HEK293 (cell line): ENCODE data around the gene SNAP47.

ENCODE experiments used
- CTCF ChIA-PET: fragments of 350-600 bp; formaldehyde crosslinking; extraction: SDS; loops from one replicate; lab custom pipeline; 2021; ENCODE audit warnings: antibody characterized with exemption; lab: Yijun Ruan, JAX
- POLR2A ChIA-PET: fragments of 300-600 bp; formaldehyde crosslinking; extraction: SDS; loops from one replicate; lab custom pipeline; 2020; ENCODE audit warnings: antibody characterized with exemption, inconsistent platforms; lab: Yijun Ruan, JAX
- H3K27ac ChIP-seq: fragments of 200-500 bp; sonication (Bioruptor generic); 2 replicates; pipeline ENCODE4 v1.5.1; 2014; ENCODE audit warnings: low read depth, low read length, control low read depth, inconsistent platforms; ENCODE audit errors: extremely low read depth
- H3K36me3 ChIP-seq, 2 experiments: fragments of 200-500 bp in 1 of 2; sonication (Bioruptor generic) in 1 of 2; 1 replicate in 1 of 2; 2 replicates in 1 of 2; pipeline ENCODE4 v1.5.1; 2014 to 2017; ENCODE audit warnings: inconsistent platforms in 2 of 2, low read length in 2 of 2; ENCODE audit not compliant: control insufficient read depth in 2 of 2, insufficient read depth in 1 of 2
- H3K4me1 ChIP-seq: fragments of 200-500 bp; sonication (Bioruptor generic); 2 replicates; pipeline ENCODE4 v1.5.1; 2014; ENCODE audit warnings: mild to moderate bottlenecking, low read length, inconsistent platforms; ENCODE audit not compliant: control insufficient read depth, insufficient read depth
- H3K4me3 ChIP-seq: 2 replicates; pipeline ENCODE4 v1.5.1; 2011; ENCODE audit warnings: low read depth, mild to moderate bottlenecking, control low read depth, low read length, moderate library complexity
- H3K9me3 ChIP-seq: fragments of 200-500 bp; sonication (Bioruptor generic); 2 replicates; pipeline ENCODE4 v1.5.1; 2014; ENCODE audit warnings: low read depth, low read length, inconsistent platforms; ENCODE audit not compliant: control insufficient read depth, insufficient read depth
- CTCF ChIP-seq: fragments of 450-650 bp; formaldehyde crosslinking; IDR thresholded peaks from 2 replicates; pipeline ENCODE4 v1.5.1; 2016; ENCODE audit warnings: missing biosample characterization, missing genetic modification characterization
- GLIS1 ChIP-seq: fragments of 450-650 bp; formaldehyde crosslinking; IDR thresholded peaks from 2 replicates; pipeline ENCODE4 v1.5.1; 2016; ENCODE audit warnings: missing biosample characterization, missing genetic modification characterization
- IKZF3 ChIP-seq: fragments of 450-650 bp; IDR thresholded peaks from 2 replicates; pipeline ENCODE4 v1.5.0; 2018; ENCODE audit warnings: missing biosample characterization, mild to moderate bottlenecking, missing genetic modification characterization, moderate library complexity
- KLF1 ChIP-seq: fragments of 450-650 bp; formaldehyde crosslinking; IDR thresholded peaks from 2 replicates; pipeline ENCODE4 v1.5.1; 2016; ENCODE audit warnings: missing biosample characterization, missing genetic modification characterization
- KLF16 ChIP-seq: fragments of 450-650 bp; formaldehyde crosslinking; IDR thresholded peaks from 2 replicates; pipeline ENCODE4 v1.5.1; 2017; ENCODE audit warnings: missing biosample characterization, missing genetic modification characterization
- ZEB2 ChIP-seq: fragments of 450-650 bp; formaldehyde crosslinking; IDR thresholded peaks from 2 replicates; pipeline ENCODE4 v1.5.1; 2016; ENCODE audit warnings: missing biosample characterization, missing genetic modification characterization
- ZIC2 ChIP-seq: fragments of 450-650 bp; formaldehyde crosslinking; IDR thresholded peaks from 2 replicates; pipeline ENCODE4 v1.5.1; 2016; ENCODE audit warnings: missing biosample characterization, missing genetic modification characterization
- ZNF398 ChIP-seq: fragments of 450-650 bp; formaldehyde crosslinking; IDR thresholded peaks from 2 replicates; pipeline ENCODE4 v1.5.1; 2017; ENCODE audit warnings: missing biosample characterization, missing genetic modification characterization
- ZNF426 ChIP-seq: fragments of 450-650 bp; formaldehyde crosslinking; IDR thresholded peaks from 2 replicates; pipeline ENCODE4 v1.5.1; 2017; ENCODE audit warnings: missing biosample characterization, missing genetic modification characterization, mild to moderate bottlenecking, inconsistent platforms, moderate library complexity
- ZNF521 ChIP-seq: fragments of 450-650 bp; formaldehyde crosslinking; IDR thresholded peaks from 2 replicates; pipeline ENCODE4 v1.5.1; 2017; ENCODE audit warnings: missing biosample characterization, mild to moderate bottlenecking, missing genetic modification characterization
- ZNF529 ChIP-seq: fragments of 450-650 bp; formaldehyde crosslinking; IDR thresholded peaks from 2 replicates; pipeline ENCODE4 v1.5.1; 2017; ENCODE audit warnings: missing genetic modification characterization, missing biosample characterization; ENCODE audit not compliant: insufficient replicate concordance
- ZNF530 ChIP-seq: fragments of 450-650 bp; formaldehyde crosslinking; IDR thresholded peaks from 2 replicates; pipeline ENCODE4 v1.5.1; 2016; ENCODE audit warnings: low read depth, missing biosample characterization, missing genetic modification characterization
- TF ChIP-seq, protein P1 (sequence below): fragments of 450-650 bp; formaldehyde crosslinking; IDR thresholded peaks from 2 replicates; pipeline ENCODE4 v1.5.1; 2017; ENCODE audit warnings: missing biosample characterization, missing genetic modification characterization
- TF ChIP-seq, protein P2 (sequence below): fragments of 450-650 bp; formaldehyde crosslinking; IDR thresholded peaks from 2 replicates; pipeline ENCODE4 v1.5.1; 2016; ENCODE audit warnings: missing biosample characterization, missing genetic modification characterization
- TF ChIP-seq, protein P3 (sequence below): fragments of 450-650 bp; formaldehyde crosslinking; optimal IDR thresholded peaks from 2 replicates; pipeline ENCODE3; 2016; ENCODE audit warnings: missing biosample characterization, mild to moderate bottlenecking, missing genetic modification characterization

The SNAP47 gene

DNA sequence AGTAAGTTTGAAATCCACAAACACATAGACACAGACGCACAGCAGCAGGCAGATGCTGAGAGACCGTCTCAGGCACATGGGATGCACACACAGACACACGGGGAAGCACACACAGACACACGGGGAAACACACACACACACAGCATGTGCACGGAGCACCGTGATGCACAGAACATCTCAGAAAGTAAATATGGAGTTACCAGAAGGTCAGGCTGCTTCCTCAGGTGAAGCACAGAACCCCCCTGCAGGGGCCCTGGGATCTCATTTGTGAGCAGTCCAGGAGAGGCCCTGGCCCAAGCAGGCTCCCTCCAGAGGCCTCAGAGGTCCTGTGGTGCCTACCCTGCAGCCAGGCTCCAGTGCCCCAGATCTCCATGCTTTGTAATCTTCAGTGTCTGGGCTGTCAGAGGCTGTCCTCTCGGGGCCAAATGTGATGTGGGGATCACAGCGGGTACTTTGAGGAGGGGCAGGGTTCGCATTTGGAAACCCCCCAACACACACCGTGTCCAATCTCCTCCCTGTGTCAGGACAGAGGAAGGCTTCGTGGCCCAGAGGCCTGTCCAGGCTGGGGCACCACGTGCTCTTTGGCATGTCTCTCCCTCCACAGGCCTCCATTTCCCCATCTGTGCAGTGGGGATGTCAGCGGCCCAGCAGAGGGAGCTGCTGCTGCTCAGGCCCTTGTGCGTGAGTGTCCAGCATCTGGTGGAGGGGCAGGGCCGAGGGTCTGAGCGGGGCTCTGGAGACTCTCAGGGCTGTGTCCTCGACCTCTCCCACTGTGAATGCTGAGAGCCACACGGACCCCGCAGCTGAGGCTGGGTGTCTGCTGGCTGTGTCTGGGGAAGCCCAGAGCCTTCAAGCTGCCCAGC is 57.2 kb downstream of the SNAP47 start:
- Histone ChIP-seq H3K27ac (no peak overlapping the region), H3K4me3 (no peak overlapping the region), H3K9me3 (no peaks in the 10 kb centered on the region), H3K4me1 (peaks cover 2% of the 10 kb centered on the region; the same call in 1 of the 2 replicates), H3K36me3 (no peaks in the 10 kb centered on the region)
- ChIA-PET CTCF (interaction anchor here (0.9 kb wide), 1 partner anchor 30 kb away, joined by 3 read pairs; no protein-coding TSS in a partner anchor), POLR2A (no interaction called here)
- TF ChIP-seq, protein P1, sequence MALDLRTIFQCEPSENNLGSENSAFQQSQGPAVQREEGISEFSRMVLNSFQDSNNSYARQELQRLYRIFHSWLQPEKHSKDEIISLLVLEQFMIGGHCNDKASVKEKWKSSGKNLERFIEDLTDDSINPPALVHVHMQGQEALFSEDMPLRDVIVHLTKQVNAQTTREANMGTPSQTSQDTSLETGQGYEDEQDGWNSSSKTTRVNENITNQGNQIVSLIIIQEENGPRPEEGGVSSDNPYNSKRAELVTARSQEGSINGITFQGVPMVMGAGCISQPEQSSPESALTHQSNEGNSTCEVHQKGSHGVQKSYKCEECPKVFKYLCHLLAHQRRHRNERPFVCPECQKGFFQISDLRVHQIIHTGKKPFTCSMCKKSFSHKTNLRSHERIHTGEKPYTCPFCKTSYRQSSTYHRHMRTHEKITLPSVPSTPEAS (tag by site-specific recombination), result peak; percentile 77
- TF ChIP-seq ZIC2 (tag by site-specific recombination), result peak; percentile 89
- TF ChIP-seq CTCF (tag by site-specific recombination), result 0 out of 2 replicates have a peak, but pooled peaks have one; percentile 56
- TF ChIP-seq ZEB2 (tag by site-specific recombination), result no peak
- TF ChIP-seq, protein P2, sequence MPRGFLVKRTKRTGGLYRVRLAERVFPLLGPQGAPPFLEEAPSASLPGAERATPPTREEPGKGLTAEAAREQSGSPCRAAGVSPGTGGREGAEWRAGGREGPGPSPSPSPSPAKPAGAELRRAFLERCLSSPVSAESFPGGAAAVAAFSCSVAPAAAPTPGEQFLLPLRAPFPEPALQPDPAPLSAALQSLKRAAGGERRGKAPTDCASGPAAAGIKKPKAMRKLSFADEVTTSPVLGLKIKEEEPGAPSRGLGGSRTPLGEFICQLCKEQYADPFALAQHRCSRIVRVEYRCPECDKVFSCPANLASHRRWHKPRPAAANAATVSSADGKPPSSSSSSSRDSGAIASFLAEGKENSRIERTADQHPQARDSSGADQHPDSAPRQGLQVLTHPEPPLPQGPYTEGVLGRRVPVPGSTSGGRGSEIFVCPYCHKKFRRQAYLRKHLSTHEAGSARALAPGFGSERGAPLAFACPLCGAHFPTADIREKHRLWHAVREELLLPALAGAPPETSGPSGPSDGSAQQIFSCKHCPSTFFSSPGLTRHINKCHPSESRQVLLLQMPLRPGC, result no peak
- TF ChIP-seq GLIS1 (tag by site-specific recombination), result peak; percentile 63; the same call in 1 of the 2 replicates
- no peak for TF ChIP-seq ZNF398 (tag by site-specific recombination)
- TF ChIP-seq, protein P3, sequence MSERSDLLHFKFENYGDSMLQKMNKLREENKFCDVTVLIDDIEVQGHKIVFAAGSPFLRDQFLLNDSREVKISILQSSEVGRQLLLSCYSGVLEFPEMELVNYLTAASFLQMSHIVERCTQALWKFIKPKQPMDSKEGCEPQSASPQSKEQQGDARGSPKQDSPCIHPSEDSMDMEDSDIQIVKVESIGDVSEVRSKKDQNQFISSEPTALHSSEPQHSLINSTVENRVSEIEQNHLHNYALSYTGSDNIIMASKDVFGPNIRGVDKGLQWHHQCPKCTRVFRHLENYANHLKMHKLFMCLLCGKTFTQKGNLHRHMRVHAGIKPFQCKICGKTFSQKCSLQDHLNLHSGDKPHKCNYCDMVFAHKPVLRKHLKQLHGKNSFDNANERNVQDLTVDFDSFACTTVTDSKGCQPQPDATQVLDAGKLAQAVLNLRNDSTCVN (tag by site-specific recombination), result peak; percentile 4
- TF ChIP-seq KLF1, result 0 out of 2 replicates have a peak, but pooled peaks have one; percentile 10

DNA sequence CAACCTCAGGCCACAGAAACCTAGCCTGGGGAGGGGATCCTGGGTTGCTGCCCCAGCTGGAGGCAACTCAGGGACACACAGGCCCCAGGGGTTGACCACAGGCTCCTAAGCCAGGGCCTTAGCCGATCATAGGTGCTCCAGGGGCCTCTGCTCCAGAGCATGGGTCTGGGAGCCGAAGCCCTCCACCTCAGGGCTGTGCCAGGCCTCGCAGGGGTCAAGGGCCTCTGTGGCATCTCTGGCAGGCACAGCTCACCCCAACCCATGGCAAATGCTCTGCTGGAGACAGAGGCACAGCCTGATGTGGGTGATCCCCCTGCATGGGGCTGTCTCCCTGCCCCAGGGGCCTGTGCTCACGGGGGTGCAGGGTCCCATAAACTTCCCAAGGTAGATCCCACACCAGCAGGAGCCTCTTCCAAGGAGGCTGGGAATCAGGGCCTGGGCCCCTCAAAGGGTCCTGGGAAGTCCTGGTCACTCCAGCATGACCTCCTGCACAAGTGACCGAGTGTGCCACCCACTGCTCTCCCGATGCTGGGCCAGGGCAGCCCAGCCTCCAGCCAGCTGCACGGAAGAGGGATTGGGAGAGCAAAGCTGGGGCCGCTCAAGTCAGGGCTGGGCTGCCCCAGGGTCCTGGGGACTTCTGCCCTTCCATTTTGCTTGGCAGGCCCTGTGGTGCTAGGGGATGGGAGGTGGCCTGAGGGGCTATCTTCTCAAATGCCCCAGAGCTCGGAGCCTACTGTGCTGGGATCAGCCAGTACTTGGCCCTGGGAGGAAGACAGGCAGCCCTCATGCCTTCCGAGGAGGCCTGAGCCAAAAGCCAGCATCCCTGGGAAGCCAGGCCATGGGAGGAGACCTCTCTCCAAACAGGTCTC is 58.1 kb downstream of the SNAP47 start:
- Histone ChIP-seq H3K4me3 (no peak overlapping the region), H3K4me1 (no peaks in the 10 kb centered on the region), H3K36me3 (no peaks in the 10 kb centered on the region), H3K27ac (no peak overlapping the region), H3K9me3 (no peaks in the 10 kb centered on the region)
- ChIA-PET CTCF (interaction anchor here (1.2 kb wide), 1 partner anchor 31 kb away, joined by 4 read pairs; no protein-coding TSS in a partner anchor), POLR2A (no interaction called here)
- TF ChIP-seq ZNF521 (tag by site-specific recombination) (no peak), KLF16 (no peak), ZNF426 (no peak), GLIS1 (tag by site-specific recombination) (peak; percentile 19; the same call in 1 of the 2 replicates), ZNF530 (tag by site-specific recombination) (no peak), ZNF529 (no peak), IKZF3 (tag by site-specific recombination) (no peak)
